GM18502 (cell line): ENCODE measurements around the gene SCLY.

Experiments used
- ATAC-seq: cut with Tn5 transposase; IDR thresholded peaks from one replicate; pipeline ENCODE4 v1.9.1; 2021; ENCODE audit warnings: mild to moderate bottlenecking; ENCODE audit not compliant: unreplicated experiment, poor library complexity

The SCLY gene

DNA sequence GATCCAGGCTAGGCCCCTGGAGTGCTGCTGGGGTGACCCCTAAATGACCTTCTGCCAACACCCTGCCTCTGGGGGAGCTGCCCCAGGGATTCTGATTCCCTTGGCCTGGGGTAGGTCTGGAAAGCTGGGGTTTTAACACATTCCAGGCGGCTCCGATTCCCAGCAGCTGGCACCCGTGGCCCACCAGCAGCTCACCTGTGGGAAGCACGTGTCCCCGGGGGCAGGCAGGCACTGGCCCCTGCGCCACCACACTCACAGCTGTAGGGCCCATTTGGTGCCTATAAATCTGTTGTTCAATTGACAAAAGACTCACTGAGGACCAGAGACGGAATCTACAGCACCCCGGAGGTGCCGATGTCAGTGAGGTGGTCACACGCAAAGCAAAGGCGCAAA is 73.6 kb downstream of the SCLY start:
- ATAC-seq = no peak

DNA sequence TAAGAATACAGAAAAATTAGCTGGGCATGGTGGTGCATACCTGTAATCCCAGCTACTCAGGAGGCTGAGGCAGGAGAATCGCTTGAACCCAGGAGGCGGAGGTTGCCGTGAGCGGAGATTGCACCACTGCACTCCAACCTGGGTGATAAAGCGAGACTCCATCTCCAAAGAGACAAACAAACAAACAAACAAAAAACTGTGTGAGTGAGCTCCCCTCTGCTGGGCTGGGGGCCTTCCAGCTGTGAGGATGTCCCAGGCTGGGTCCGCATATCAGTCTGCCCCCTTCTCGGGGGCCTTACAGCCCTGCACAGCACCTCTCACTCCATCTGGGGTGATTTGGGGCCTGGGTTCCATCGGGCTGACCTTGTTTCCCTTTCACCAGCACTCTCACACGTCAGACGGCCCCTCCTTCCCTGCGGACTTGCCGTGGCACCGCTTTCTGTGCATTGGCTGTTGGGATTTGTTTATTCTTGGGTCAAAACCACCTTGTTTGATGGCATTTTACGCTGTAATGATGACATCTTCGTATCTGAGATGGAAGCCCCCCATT is 74.9 kb downstream of the SCLY start:
- no peak for ATAC-seq

DNA sequence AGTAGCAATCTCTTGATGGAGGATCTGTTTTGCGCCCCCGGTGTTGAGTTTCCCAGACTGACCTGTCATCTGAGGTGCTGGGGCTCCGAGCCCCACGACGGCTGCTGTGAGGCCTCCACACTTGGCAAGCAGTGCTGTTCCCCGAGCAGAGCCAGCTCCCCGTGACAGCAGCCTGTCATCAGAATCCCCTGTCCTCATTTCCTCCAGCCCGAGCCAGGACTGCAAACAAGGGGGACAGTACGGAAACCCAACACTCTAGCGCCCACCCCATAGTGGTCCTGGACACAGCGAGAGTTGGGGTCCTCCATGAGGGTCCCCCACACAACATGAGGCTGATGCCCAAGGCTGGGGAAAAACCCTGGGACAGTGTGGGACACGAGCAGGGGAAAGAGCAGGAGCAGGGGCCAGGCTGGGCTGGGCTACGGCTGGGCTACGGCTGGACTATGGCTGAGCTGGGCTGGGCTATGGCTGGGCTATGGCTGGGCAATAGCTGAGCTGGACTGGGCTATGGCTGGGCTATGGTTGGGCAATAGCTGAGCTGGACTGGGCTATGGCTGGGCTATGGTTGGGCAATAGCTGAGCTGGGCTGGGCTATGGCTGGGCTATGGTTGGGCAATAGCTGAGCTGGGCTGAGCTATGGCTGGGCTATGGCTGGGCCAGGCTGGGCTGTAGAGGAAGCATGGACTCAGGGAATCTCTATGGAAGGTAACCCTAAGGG is 76.2 kb downstream of the SCLY start:
- ATAC-seq = no peak

DNA sequence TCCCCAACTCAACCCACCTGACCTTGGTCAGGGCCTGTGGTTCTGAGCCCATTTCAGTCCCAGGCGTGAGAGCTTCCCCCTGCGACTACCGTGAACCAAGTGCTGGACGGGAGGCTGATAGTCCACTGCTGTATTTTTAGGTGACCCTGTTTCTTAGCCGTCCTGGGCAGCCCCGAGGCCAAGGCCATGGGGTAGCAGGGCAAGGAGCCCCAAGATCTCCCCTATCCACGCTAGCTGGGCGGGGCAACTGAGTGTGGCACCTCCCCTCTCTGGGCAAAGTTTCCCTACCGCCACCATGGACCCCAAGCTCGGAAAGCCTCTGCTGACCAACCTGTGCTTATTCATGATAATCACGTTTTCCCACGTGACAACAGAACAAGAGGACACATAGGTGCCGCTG is 77.1 kb downstream of the SCLY start:
- no peak for ATAC-seq

DNA sequence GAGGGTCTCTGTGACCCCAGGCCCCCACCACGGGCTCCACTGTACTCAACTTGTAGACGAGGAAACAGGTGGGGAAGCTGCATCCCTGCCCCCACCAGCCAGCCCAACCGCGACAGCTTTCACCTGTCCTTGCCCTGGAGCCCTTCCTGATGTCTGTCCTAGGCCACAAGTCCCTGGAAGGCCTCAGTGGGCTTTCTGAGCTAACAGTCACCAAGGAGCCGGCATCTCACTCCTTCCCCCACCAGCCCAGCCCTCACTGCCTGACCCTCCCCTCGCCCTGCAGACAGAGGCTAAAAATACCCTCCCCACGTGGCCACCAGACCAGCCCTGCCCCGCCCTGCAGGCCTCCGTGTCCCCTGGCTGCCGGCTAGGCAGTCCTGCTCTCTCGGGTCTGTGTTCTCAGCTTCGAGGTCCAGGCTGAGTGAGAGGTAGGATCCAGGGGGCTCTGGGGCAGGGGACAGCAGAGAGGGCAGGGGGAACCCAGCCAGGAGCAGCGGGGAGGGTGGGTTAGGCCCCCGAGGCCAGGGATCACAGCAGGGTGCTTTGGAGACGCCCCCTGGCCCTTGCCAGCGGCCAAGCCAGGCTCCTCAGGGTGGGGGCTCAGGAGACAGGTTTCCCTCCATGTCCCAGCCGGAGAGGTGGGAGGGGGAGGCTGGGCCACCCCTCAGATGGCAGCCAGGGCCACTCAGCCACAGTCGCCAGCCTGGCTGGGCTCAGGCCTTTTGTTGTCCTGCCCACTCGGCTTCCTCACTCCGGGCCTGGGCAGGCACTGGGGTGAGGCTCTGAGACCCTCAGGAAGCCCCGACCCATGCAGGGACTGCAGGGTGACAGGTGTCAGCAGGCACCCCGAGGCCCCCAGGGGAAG is 77.8 kb downstream of the SCLY start, which contains the start of gene KLHL30:
KLHL30 (plus strand) TSS at position 338 of the 865 bp plus-strand sequence. CDS start 2,087 bp downstream, outside the sequence.
- no peak for ATAC-seq

DNA sequence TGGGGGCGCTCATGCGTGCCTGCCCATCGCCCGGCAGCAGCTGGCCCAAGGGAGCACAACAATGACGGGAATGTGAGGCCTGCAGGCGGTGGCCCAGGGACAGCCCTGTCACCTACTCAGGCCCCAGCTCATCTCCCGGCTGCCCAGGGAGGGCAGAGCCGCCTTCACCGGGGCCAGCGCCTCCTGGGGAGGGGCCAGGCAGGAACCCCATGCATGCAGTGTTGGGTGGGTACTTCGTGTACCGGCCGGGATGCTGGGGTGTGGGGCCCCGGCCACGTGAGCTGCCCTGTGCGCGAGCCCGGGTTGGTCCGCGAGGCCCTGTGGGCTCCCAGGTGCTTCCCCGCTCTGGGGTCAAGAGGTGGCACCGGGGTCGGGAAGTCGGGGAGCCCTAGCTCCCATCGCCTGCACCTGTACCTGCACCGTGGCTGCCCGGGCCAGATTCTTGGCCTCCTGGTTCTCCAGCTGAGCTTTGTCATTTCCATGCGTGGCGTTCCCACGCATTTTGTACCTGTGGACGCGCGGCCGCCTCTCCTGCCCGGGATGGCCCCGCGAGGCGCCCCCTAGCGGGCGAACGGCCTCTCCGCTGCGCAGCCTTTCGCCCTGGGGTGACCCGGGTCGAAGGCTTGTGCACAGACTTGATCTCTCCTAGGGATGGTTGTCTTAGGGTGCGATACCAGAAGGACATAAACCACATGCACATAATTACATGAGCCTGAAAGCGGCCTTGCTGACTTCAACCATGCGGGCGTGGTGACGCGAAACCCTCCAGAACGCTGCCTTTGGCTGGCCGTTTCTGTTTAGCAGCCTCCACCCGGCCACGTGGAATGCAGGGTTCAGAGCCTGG is 78.6 kb downstream of the SCLY start:
- ATAC-seq = no peak

DNA sequence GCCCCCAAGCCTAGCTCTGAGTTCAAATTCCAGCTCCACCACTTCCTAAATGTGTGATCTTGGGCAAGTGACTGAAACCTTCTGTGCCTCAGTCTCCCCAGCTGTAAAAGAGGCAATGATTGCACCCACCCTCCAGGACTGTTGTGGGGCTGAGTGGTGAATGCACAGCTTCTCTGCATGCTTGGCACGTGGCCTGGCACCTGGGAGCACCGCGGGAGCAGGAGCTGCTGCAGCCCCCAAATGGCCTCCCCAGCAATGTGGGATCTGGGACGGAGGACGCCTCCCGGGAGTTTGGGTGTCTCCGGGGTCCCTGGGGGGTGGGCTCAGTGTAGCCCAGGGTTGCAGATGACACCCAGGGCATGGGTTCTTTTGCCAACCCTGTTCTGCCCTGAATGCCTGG is 79.2 kb downstream of the SCLY start:
- no peak for ATAC-seq

DNA sequence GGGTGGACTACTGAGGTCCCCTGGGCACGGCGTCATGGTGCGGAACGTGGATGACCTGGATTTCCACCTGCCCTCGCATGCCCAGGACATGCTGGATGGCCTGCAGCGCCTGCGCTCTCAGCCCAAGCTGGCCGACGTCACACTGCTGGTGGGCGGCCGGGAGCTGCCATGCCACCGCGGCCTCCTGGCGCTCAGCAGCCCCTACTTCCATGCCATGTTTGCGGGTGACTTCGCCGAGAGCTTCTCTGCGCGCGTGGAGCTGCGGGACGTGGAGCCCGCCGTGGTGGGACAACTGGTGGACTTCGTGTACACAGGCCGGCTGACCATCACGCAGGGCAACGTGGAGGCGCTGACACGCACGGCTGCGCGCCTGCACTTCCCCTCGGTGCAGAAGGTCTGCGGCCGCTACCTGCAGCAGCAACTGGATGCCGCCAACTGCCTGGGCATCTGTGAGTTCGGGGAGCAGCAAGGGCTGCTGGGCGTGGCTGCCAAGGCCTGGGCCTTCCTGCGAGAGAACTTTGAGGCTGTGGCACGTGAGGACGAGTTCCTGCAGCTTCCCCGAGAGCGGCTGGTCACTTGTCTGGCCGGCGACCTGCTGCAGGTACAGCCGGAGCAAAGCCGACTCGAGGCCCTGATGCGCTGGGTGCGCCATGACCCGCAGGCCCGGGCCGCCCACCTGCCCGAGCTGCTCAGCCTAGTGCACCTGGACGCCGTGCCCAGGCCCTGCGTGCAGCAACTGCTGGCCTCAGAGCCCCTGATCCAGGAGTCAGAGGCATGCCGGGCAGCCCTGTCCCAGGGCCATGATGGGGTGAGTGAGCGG is 80.1 kb downstream of the SCLY start:
- ATAC-seq = no peak

DNA sequence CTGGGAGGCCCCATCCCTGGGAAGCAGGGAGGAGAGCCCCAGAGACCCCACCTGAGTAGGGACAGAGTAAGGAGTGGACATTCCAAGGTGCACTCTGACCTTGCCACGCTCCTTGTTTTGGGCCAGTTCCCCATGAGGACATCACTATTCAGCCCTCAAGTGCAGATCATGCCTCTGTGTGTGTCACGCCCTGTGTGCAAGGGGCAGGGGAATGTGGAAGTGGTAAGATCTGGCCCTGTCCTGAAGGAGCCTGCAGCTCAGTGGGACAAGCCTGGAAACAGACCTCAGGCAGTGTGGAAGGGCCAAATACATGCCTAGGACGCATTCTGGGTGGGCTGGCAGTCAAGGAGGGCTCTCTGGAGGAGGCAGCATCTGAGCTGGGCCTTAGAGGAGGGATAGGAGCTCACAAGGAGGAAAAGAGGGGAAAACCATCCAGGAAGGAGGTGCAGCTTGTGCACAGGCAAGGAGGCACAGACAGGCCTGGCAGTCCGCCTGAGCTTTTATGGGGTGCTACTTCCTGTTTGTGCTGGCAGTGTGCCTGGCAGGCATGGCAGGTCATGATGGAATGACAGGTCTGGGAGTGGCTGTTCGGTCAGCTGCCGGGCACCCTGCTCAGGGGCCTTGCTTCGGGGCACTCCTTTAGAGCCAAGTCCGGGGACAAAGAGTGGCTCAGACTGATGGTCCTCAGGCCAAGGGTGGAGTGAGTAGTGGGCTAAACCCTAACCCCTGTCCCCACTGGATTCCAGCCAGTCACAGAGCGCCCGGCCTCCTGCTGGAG is 80.9 kb downstream of the SCLY start:
- no peak for ATAC-seq

DNA sequence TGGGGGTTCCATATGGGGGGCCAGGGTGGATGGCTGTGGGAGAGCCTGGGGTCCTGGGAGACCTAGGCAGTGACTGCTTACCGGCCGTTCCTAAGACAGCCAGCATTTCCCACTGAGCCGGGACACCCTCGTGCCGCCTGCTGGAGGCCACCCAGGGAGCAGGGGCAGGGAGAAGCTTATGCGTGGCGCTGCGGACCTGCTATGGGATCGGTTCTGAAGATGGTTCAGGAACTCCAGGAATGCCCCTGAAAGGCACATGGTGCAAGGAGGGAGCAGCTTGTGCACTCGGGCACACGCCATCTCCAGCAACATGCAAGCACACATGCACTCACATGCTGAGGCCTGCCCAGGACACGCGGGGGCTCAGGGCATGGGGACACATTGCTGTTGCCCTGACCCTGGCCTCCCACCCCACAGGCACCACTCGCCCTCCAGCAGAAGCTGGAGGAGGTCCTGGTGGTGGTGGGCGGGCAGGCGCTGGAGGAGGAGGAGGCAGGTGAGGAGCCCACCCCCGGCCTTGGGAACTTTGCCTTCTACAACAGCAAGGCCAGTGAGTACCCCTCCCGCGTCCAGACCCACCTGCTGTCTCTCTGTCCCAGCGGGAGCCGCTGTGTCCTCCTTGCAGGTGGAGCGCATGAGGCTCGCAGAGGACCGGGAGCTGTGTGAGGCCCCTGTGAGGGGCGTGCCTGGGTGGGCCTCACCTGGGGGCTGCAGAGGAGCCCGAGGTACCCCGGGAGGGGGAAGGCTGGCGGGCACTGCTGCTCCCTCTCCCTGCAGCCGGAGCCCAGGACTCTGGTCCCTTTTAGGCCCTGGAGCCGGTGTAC is 81.8 kb downstream of the SCLY start:
- no peak for ATAC-seq

DNA sequence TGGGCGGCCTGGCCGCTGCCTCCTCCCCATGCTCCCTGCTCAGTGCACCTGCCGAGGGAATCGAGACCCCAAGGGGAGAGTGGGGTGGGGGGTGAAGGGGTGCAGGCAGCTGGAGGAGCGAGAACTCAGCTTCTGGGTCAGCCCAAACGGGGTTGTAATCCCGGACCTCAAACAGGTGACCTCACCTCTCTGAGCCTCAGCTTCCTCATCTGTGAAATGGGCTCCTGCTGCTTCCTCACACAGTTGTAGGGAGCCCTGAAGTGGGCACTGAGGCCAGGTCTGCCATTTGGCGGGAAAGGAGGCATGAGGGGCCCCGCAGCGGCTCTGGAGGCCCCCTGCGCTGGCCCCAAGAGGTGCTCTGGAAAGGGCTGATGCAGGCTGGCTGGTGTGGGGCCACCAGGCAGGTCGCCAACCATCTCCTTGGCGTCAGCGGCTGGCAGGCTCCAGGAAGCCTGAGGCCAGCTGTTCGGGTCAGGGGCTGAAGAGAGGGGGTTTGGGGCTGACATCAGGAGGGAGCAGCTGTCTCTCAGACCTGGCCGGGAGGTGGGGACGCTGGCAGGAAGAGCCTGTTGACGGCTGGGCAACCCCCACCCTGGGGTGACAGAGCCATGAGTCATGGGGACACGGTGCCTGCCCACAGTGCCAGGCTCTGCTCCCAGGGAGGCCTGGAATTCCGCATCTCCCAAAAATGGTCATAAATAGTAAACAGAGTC is 82.6 kb downstream of the SCLY start:
- no peak for ATAC-seq

DNA sequence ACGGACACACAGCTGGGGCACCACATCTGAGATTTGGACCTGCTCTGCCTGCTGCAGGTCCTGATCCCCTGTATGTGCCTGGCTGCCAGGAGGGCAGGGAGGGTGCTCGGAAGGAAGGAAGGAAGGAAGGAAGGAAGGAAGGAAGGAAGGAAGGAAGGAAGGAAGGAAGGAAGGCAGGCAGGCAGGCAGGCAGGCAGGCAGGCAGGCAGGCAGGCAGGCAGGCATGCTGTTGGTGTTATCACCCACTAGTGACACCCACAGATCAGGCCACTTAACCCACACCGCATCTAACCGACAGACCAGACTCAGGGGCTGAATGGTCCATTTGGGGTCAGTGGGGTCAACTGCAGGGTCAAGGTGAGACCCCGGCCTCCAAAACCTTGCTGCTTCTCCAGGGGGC is 83.5 kb downstream of the SCLY start:
- ATAC-seq = no peak

DNA sequence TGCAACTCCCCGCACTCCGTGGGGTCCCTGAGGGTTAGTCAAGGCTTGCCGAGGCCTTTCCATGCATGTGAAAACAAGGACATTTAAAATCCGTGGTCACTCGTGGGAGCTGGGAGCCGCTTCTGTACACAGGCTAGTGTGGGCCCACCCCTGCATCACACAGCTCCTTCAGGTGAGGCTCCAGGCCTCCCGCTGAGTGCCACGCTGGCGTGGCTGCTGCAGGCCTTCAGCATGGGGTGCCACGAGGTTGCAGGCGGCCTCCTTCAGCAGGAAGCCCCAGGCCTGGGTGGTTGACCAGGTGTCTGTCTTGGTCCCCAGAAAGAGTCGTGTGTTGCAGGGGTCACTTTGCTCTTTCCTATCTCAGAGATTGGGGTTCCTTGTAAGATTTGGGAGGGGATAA is 84.2 kb downstream of the SCLY start:
- ATAC-seq = no peak

DNA sequence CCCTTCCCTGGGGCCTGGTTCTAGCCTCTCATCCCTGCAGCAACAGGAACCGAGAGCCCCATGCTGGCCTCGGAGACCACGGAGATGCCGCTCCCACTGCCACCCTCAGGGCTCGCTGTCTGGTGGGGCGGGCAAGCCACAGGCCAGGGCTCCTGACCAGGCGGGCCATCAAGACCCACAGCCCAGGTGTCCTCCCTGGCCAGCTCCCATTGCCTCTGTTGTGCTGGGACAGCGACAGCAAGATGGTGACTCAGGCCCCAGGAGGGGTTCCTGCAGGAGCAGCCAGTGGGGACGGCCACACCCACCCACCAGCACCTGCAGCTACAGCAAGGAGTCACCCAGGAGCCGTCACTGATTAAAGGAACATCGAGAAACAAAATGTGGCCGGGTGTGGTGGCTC is 85.0 kb downstream of the SCLY start:
- no peak for ATAC-seq

DNA sequence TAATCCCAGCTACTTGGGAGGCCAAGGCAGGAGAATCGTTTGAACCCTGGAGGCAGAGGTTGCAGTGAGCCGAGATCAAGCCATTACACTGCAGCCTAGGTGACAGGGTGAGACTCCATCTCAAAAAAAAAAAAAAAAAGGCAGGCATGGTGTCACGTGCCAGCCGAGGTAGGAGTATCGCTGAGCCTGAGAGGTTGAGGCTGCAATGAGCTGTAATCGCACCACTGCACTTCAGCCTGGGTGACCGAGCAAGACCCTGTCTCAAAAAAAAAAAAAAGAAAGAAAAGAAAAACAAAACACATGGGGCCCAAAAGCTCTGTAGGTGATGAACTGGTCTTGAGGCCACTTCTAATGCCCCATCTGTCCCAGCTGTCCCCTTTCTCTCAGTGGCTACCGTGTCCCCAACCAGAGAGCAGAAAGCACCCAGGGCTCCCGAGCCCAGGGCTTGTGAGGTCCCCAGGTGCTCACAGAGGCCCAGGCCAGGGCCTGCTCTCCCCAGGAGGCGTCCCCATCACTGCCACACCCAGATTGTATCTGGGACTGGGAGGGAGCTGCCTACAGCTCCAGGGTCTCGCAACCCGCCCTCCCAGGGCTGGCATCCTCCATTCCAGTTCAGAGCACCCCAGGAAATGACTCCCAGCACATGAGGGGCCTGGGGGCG is 86.2 kb downstream of the SCLY start:
- ATAC-seq = no peak

DNA sequence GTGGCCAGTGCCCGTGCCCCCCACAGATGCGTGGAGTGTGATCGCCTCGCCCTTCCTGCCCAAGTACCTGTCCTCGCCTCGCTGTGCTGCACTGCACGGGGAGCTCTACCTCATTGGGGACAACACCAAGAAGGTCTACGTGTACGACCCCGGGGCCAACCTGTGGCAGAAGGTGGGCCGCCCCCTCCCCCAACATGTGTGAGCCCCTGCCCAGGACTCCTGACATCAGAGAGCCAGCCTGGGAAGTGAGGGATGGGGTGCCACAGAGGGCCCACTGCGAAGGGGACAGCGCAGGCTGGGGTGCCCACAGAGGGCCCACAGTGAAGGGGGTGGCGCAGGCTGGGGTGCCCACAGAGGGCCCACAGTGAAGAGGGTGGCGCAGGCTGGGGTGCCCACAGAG is 88.2 kb downstream of the SCLY start:
- no peak for ATAC-seq
